Left ventricle myocardium superior (tissue), 1 donor: Measurements from ENCODE around the gene TBXT. TPM values are rescaled to one million over a fixed set of nuclear protein-coding genes. Genes with fewer than 3 reads are reported as not detected.
"Not testable (repeated sequence)": the region's sequence is repeated elsewhere in the genome, so short reads cannot be mapped to it uniquely, and the experiment has no call there.

Experiments
- ATAC-seq: fragments of 200-7000 bp; cut with Tn5 transposase; one replicate; pipeline ENCODE4 v1.9.1; 2020; ENCODE audit warnings: mild to moderate bottlenecking, moderate library complexity
- DNase-seq: peaks from one replicate; pipeline ENCODE4 v3.0.0-alpha.2; 2020
- intact Hi-C: fragments of 100-400 bp; cut with micrococcal nuclease; formaldehyde crosslinking; loops from one replicate; pipeline ENCODE4 v1.11.0; 2022
- total RNA-seq: library from RNA; stranded (reverse); fragmentation: NEBNext Ultra II Directional; extraction: Animal tissue kit (Norgen Biotek cat#: 25700); gene quantifications from one replicate; pipeline ENCODE4 v1.2.1, GENCODE V29; 2021
- donor health status: DM: no; HTN: yes; CAD: no; lungs with severe emphysema.

Gene TBXT
- total RNA-seq, 1 donor from 2014 or later: not detected

- intact Hi-C loops, ATAC-seq, DNase-seq: not testable (repeated sequence)
Measured at GRCh38 chr6:166123115-166123514, 44.5 kb downstream of the TBXT start.

- intact Hi-C loops: no loop called here
Measured at GRCh38 chr6:166121726-166122125, 45.9 kb downstream of the TBXT start.

GRCh38 chr6:166119116-166119911, 48.3 kb downstream of the TBXT start:
- intact Hi-C loops: no loop called here

More at GRCh38 chr6:166121726-166122125, 45.9 kb downstream of the TBXT start:
- ATAC-seq (no peak), DNase-seq (no peak)

GRCh38 chr6:166115609-166116008, 52.0 kb downstream of the TBXT start:
- DNase-seq: no peak
- intact Hi-C loops: no loop called here
- ATAC-seq: no peak

More at GRCh38 chr6:166119116-166119911, 48.3 kb downstream of the TBXT start:
- ATAC-seq (no peak), DNase-seq (no peak)

- no peak for DNase-seq
- intact Hi-C loops: no loop called here
- peak; percentile 43 for ATAC-seq
Measured at GRCh38 chr6:166112580-166112979, 55.1 kb downstream of the TBXT start.

GRCh38 chr6:166109608-166110007, 58.0 kb downstream of the TBXT start:
- ATAC-seq: no peak
- intact Hi-C loops: no loop called here

More at GRCh38 chr6:166109608-166110007, 58.0 kb downstream of the TBXT start:
- no peak for DNase-seq

Other genes with a start within 250 kb of the TBXT start
- not detected for gene PRR18, start 140.5 kb upstream of the TBXT start, total RNA-seq
- gene SFT2D1, start 174.7 kb upstream of the TBXT start, total RNA-seq: 18.2 TPM
- gene MPC1, start 215.1 kb upstream of the TBXT start, total RNA-seq: 411 TPM